Cardiac fibroblast (primary cell): ENCODE measurements around the gene CYSTM1.

Experiments
- DNase-seq, 2 donors: peaks; one replicate each; pipeline versions ENCODE4 v3.0.0 to v3.0.0-alpha.2; 2010; ENCODE audit warnings: low read depth in 2 of 2
- H3K4me3 ChIP-seq, 2 donors: replicated peaks in 1 of 2; 1 replicate in 1 of 2; 2 replicates in 1 of 2; pipeline ENCODE4 v1.5.1; 2011; ENCODE audit warnings: low read depth in 2 of 2, low read length in 2 of 2, mild to moderate bottlenecking in 2 of 2, moderate library complexity in 1 of 2
- TF ChIP-seq, protein P1 (sequence below): IDR thresholded peaks from one replicate; pipeline ENCODE4 v1.5.1; 2011; ENCODE audit warnings: low read depth, mild to moderate bottlenecking, low read length, inconsistent platforms

CYSTM1 gene

DNA sequence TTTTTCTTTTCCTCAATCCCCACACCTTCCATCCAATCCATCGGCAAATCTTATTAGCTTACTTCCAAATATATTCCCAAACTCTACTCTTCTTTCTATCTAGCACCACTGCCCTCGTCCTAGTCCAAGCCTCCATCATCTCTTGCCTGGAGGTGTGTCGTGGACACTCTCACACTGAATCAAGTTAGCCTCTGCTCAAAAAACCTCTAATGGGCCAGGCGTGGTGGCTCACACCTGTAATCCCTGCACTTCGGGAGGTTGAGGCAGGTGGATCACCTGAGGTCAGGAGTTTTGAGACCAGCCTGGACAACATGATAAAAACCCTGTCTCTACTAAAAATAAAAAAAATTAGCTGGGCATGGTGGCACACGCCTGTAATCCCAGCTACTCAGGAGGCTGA lies 81.7 kb downstream of the CYSTM1 start:
- no peak for DNase-seq
- no peak overlapping the region for H3K4me3 ChIP-seq
- TF ChIP-seq, protein P1, sequence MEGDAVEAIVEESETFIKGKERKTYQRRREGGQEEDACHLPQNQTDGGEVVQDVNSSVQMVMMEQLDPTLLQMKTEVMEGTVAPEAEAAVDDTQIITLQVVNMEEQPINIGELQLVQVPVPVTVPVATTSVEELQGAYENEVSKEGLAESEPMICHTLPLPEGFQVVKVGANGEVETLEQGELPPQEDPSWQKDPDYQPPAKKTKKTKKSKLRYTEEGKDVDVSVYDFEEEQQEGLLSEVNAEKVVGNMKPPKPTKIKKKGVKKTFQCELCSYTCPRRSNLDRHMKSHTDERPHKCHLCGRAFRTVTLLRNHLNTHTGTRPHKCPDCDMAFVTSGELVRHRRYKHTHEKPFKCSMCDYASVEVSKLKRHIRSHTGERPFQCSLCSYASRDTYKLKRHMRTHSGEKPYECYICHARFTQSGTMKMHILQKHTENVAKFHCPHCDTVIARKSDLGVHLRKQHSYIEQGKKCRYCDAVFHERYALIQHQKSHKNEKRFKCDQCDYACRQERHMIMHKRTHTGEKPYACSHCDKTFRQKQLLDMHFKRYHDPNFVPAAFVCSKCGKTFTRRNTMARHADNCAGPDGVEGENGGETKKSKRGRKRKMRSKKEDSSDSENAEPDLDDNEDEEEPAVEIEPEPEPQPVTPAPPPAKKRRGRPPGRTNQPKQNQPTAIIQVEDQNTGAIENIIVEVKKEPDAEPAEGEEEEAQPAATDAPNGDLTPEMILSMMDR, result no peak

DNA sequence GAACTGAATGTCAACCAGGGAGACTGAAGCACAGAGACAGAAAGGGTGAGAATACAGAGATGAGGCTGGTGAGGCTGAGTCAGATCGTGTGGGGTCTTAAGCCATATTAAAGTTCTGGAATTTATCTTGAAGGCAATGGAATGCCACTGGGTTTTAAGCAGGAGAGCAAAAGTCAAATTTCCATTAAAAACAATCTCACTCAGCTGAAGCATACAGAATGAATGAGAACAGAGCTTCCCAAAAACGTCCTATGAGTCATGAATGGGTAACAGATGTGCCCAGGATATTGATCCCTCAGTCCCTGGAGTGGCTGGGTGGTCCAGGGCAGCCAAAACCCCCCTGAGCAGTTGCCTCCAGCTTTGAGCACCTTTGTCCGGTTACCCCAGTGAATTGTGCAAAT lies 83.0 kb downstream of the CYSTM1 start:
- H3K4me3 ChIP-seq, result no peak overlapping the region
- TF ChIP-seq, protein P1, result no peak
- peak in 1 of 2 donors; percentile 39 for DNase-seq

DNA sequence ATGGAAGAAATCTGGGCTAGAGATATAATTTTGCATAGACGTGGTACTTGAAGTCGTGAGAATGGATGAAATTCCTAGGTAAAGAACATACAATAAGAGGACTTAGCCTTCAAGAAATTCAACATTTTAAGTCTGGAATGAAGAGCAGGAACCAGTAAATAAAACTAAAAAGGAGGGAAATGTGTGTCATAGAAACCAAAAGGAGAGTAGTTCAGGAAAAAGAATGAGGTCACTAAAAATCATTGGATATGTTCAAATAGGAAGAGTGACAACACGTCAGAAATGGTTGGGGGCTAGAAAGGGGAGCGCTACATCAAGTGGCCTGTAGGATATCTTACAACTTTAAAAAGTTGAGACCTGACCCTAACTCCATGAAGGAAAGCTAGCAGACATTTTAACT lies 83.9 kb downstream of the CYSTM1 start:
- TF ChIP-seq, protein P1, result no peak
- H3K4me3 ChIP-seq, result no peak overlapping the region
- no peak for DNase-seq

DNA sequence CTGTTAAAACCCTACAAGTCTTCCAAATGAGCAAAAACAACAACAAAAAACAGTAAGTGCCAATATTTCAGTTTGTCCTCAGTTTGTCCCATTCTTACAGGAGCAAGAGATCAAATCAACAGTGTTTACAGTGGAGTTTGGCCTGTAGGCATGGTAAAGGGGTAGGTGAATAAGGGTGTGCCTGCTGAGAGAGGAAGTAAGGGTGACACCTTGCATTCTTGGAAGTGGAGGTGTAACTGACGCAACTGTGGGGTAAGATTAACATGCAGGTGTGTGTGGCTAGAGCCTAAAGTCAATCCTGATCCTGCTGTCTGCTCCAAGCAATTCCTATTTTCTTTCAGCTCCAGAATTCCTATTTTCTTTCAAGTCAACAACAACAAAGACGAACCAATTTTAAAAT lies 84.5 kb downstream of the CYSTM1 start:
- H3K4me3 ChIP-seq, result no peak overlapping the region
- TF ChIP-seq, protein P1, result no peak
- no peak for DNase-seq

DNA sequence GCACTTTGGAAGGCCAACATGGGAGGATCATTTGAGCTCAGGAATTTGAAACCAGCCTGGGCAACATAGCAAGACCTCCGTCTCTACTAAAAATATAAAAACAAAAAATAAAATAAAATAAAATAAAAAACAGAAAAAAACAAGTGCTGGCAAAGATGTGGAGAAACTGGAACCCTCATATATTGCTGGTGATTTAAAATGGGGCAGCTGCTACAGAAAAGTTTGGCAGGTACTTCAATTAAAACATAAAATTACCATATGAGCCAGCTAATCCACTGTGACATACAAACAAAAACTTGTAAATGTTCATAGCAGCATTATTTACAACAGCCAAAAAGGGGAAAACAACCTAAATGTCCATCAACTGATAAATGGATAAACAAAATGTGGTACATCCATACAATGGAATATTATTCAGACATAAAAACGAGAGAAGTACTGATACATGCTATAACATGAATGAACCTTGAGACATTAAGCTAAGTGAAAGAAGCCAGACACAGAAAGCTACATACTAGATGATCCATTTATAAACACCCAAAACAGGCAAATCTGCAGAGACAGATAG lies 85.2 kb downstream of the CYSTM1 start:
- H3K4me3 ChIP-seq, result no peak overlapping the region
- TF ChIP-seq, protein P1, result no peak
- DNase-seq, result no peak

DNA sequence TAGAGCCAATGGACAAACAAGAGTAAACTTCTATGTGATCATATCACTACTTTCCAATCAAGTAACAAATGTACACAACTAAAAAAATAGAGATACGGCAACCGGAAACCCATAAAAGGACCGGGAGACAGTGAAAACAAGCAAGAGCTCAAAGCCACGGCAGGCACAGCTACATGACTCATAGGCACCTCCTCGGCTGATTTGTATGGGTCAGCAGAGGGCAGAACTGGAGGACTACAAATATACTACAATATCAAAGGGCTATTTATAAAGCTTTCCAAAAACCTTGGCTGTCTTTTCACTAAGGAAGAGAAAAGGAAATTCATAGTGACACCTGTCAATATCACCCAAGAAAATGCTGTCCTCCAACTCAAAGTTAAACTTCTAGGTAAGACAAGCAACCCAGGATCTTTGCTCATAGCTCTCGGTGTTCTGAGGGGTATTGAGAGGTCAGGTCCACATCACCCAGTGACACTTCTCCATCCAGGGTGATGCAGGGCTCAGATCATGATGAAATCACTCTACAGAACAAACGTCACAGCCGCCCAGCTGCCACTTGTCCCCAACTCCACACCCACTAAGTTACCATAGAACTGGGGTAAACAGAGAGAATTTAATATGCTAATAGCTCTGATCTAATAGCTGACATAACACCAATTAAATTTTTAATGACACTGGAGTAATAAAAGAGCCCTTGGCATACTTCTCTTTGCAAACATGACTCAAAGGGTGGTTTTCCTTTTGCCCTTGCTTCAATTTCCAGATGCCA lies 86.6 kb downstream of the CYSTM1 start:
- TF ChIP-seq, protein P1, result peak; percentile 17
- H3K4me3 ChIP-seq, result no peak overlapping the region
- peak; percentile 86 to 90 for DNase-seq

DNA sequence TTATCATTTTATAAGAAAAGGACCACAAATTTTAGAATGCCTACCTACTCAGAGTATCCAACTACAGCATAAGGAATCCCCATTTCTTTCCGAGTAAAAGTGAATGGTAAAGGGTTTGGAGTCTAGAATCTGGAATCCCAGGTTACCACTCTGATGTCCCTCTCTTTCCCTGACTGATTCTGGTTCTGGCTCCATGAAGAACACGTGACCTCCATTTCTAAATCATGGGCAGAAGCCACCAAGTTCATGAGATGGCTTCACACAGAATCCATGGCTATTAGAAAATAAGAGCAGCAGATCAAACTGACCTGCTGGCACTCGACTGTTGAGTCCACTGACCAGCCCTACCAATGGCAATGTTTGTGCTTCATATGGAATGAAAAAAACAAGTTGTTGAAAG lies 87.2 kb downstream of the CYSTM1 start:
- TF ChIP-seq, protein P1, result no peak
- no peak for DNase-seq
- no peak overlapping the region for H3K4me3 ChIP-seq
